ENCODE results near the gene HOXD4.

HOXD4 gene

GRCh38 chr2:176114120-176114929 lies 37.0 kb upstream of the HOXD4 start:
- no peak for DNase-seq

- no peak for DNase-seq
Observed at GRCh38 chr2:176114930-176115625, 36.3 kb upstream of the HOXD4 start.

- DNase-seq = no peak
Observed at GRCh38 chr2:176115883-176116813, 35.2 kb upstream of the HOXD4 start, which contains the start of gene HOXD10. TSS of gene HOXD10 (plus strand) at chr2:176116778. CDS start at chr2:176116834, 56 bp downstream.

DNA sequence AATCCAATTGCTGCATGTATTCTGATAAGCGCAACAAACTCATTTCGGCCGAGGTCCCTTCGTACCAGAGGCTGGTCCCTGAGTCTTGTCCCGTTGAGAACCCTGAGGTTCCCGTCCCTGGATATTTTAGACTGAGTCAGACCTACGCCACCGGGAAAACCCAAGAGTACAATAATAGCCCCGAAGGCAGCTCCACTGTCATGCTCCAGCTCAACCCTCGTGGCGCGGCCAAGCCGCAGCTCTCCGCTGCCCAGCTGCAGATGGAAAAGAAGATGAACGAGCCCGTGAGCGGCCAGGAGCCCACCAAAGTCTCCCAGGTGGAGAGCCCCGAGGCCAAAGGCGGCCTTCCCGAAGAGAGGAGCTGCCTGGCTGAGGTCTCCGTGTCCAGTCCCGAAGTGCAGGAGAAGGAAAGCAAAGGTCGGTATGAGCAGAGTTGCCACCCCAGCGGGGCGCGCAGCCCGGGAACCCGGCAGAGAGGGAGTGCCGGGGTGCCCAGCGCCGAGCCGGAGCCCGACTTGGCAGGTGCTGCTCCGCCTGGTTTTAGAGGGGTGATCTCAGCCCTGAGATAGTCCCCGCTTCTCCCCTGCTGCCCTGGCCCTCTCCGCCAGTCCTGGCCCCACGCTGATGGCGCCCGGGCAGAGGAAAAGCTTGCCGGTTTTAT lies 34.1 kb upstream of the HOXD4 start:
- DNase-seq = no peak

DNA sequence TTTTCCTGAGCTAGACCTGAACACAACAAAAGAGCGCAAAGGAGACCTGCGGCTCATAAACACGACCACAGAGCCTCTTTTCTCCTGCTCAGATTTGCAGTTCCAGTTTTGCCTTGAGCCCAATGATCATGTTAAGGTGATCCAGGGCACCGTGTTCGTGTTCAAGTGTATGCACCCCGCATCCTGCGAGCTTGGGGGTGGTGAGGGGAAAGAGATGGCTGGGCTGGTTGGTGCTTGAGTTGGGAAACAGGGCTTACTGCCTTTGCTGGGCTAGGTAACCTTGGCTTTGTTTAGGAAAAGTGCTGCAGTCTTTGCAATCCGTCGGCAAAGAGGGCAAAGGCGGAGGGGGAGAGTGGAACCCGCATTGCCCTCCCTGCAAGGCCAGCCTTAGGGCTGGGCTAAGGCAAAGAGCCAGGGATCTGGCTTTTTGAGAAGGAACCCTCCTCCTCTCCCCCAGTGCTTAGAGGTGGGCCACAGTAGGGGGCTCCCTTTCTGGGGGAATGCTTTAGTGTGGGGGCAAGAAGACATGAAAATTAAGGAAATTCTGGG lies 33.5 kb upstream of the HOXD4 start:
- no peak for DNase-seq

DNA sequence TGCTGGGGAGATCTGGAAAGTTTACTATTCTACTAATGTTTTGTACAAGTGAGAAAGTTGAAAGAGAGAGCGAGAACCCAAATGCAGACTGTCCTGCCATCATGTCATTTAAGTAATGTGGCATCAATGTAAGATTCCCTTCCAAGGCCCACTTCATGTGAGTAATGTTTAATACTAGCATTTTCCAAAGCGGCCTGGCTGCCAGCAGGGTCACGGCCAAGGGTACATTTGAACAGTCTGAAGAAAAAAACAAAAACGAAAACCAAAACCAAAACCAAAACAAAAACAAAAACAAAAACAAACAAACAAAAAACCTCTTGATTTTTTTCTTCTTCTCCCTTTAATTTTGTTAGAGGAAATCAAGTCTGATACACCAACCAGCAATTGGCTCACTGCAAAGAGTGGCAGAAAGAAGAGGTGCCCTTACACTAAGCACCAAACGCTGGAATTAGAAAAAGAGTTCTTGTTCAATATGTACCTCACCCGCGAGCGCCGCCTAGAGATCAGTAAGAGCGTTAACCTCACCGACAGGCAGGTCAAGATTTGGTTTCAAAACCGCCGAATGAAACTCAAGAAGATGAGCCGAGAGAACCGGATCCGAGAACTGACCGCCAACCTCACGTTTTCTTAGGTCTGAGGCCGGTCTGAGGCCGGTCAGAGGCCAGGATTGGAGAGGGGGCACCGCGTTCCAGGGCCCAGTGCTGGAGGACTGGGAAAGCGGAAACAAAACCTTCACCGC lies 32.6 kb upstream of the HOXD4 start:
- DNase-seq = peak in 1 of 5 experiments; percentile 54

GRCh38 chr2:176120364-176121189 lies 30.8 kb upstream of the HOXD4 start:
- no peak for DNase-seq

DNA sequence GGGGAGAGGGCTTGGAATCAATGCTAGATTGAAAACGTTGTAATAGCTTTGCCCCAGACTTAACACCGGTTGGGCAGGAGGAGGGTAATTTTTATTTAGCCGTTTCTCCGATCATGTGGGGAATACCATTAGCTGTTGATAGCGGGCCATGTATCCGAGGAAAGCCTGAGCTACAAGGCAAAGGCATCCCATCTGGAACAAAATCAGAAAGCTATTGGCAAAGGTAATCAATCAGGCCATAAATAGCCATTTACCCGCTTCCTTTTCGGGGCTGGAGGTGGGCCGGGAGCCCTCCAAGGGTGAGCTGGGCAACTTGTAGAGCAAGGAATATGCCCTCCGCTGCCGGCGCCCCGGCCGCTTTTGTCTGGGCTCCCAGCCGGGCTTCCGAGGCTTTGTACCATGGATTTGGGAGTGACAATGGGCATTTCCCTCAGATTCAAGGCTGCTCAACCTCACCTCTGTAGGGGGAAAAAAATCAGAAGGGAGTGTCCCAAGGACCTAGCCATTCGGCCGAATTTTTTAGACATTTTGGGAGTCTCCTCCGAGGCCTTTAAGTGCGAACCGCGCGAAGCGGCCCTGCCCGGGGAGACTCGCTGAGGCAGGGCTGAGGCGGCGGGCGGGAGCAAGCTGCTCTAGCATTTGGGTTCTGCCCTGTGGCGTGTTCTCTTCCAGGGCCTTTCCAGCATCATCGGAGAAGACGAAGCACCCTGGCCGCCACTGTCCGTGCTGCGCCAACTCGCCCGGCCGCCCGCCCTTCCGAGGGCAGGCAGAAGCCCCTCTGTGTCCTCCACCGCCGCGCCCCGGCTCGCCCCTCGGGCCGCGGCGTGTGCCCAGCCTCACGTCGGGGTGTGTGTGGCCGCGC lies 29.9 kb upstream of the HOXD4 start:
- DNase-seq = no peak

DNA sequence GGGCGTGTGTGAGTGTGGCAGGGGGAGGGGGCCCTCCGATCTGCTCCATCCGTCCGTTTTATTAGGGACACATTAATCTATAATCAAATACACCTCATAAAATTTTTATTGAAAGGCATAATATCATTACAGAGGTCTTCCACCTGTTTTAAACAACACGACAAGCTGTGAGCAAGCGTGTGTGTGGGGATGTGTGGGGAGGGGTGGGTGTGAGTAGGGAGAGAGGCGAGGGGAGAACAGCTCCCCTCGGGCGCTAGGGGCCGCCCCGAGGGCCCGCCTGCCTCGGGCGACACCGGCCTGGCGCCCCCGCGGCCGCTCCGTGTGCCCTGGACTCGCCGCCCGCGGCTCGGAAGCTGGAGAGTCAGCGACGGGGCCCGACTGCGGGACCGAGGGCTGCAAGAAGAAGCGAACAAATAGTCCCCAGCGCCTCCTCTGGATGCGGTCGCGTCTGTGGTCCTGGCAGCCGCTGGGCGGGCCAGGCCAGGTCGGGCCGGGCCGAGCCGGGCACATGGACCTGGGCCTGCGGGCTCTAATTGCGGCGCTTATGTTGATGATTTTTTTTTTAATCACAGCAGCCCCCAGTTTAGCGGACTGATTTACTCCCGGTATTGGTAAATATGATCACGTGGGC lies 29.2 kb upstream of the HOXD4 start:
- no peak for DNase-seq

DNA sequence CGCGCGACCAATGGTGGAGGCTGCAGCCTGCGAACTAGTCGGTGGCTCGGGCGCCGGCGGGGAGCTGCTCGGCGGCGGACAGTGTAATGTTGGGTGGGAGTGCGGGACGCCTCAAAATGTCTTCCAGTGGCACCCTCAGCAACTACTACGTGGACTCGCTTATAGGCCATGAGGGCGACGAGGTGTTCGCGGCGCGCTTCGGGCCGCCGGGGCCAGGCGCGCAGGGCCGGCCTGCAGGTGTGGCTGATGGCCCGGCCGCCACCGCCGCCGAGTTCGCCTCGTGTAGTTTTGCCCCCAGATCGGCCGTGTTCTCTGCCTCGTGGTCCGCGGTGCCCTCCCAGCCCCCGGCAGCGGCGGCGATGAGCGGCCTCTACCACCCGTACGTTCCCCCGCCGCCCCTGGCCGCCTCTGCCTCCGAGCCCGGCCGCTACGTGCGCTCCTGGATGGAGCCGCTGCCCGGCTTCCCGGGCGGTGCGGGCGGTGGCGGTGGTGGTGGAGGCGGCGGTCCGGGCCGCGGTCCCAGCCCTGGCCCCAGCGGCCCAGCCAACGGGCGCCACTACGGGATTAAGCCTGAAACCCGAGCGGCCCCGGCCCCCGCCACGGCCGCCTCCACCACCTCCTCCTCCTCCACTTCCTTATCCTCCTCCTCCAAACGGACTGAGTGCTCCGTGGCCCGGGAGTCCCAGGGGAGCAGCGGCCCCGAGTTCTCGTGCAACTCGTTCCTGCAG lies 28.5 kb upstream of the HOXD4 start, which contains the start of gene HOXD9:
HOXD9 (plus strand) TSS at position 37 of the 728 bp plus-strand sequence; CDS start at position 87, 50 bp downstream.
- DNase-seq = no peak

DNA sequence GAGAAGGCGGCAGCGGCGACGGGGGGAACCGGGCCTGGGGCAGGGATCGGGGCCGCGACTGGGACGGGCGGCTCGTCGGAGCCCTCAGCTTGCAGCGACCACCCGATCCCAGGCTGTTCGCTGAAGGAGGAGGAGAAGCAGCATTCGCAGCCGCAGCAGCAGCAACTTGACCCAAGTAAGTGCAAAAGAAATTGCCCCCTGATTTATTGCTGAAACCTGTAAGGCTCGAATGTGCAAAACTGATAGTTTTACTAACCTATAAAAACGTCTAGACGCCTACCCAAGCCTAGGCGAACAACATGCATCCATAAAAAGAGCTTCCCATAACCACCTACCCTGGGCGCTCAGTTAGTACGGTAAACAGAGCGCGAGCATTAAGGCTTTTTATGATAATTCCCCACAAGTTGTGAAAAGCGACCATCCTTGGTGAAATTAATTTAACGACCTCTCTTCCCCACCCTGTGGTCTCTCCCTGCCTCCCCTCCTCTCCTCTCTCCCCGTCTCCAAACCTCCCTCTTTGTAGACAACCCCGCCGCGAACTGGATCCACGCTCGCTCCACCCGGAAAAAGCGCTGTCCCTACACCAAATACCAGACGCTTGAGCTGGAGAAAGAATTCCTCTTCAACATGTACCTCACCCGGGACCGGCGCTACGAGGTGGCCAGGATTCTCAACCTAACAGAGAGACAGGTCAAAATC lies 27.8 kb upstream of the HOXD4 start:
- DNase-seq = no peak

- no peak for DNase-seq
Observed at GRCh38 chr2:176124110-176124946, 27.0 kb upstream of the HOXD4 start.

DNA sequence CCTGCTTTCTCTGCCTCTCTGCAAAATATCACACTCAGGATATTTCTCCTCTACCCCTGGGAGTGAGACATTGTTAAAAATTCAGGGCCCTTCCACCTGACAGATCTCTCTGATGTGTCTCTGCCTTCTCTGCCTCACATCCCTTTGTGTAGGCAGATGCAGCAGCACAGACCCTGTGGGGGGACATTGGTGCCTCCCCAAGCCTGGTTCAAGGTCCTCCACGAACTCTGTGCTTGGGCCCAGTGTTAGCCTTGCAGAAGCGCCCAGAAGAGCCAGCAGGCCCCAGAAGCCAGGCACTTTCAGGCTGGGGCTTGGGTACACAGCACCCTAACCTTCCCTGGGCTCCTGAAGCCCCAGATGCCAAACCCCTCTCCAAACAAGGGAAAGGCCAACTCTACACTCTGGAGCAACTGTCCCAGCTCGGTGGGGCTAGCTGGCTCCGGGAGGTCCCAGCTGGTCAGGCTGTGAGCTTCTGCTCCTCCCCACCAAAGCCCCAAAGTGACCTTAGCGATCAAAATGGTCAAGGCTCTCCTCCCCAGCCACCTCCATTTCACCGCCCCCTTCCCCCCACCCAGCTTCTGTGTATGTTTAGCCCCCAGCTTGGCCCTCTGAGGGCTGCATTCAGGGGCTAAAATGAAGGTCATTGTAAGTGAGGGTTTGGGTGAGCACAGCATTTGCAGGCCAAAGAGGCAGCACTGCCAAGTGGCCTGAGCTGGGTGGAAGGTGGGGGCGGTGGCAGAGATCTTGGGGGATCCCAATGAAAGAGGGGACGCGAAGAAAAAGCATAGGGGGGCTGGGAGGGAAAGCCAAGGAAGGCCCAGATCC lies 26.2 kb upstream of the HOXD4 start:
- DNase-seq = no peak

DNA sequence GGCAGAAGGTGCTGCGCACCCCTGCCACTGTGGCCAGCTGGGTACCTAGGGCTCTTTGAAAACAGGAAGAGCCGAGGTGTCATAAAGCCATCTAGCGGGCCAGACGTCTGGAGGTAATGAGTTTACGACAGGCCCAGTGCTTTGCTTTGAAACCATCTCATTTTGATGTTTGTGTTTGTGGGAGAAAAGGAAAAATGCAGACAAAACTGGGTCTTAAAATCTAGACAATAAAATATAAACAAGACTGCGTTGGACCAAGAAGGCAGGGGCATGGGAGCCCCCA lies 25.6 kb upstream of the HOXD4 start:
- DNase-seq = no peak

DNA sequence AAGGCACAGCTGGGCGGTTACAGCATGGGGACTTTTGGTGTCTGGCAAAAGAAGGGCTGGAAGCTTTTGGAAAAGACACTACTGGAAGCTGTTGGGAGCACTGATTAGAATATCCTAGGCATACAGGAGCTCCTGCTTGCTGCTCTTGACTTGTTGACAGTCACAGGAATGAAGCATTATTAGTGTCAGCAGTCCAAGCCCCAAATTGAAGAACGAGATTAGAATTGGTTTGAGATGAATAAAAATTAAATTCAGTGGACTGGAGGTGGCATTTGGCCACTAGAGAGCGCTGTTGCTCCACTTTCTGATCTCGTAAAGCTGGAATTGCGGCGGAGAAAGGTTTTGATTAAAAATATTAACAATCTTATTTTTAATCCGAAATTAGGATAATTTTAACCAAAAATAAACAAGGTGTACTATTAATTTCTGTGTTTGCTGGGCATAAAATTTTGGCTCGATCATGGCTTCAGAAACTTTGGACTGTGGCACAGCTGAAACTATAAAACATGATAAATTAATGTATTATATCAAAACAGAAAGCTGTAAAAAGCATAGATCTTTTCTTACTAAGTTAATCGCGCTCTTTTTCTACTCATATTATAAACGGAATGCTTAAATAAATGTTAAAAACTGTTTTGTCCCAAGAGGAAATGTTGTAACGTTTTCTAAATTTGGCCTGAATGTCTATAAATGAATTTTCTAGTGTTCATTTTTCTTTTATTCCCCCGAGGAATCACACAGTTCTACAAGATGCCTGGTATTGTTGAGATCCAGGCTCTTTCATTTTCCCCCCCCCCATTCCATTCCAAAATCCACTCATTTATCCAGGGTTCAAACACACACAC lies 24.2 kb upstream of the HOXD4 start:
- peak in 4 of 5 experiments; percentile 36 to 55 (median 53) for DNase-seq
